Urinary bladder (tissue), 4 donors: ENCODE results near the gene TIGIT. TPM values are rescaled to one million over a fixed set of nuclear protein-coding genes. Genes with fewer than 3 reads are reported as not detected.

Experiments
- DNase-seq: peaks from one replicate; pipeline ENCODE4 v3.0.0-alpha.2; 2015; ENCODE audit errors: extremely low spot score
- H3K27ac ChIP-seq: one replicate; pipeline ENCODE4 v1.5.1; 2013; ENCODE audit warnings: low read depth, mild to moderate bottlenecking, moderate library complexity
- H3K36me3 ChIP-seq: one replicate; pipeline ENCODE4 v1.6.1; 2013; ENCODE audit warnings: mild to moderate bottlenecking, moderate library complexity; ENCODE audit not compliant: insufficient read depth
- H3K4me1 ChIP-seq: one replicate; pipeline ENCODE4 v1.6.1; 2013; ENCODE audit warnings: mild to moderate bottlenecking, moderate library complexity; ENCODE audit not compliant: insufficient read depth
- H3K4me3 ChIP-seq: one replicate; pipeline ENCODE4 v1.5.1; 2013; ENCODE audit warnings: low read depth, low read length
- WGBS: extraction: QIAGEN DNeasy Blood & Tissue Kit; methylation state at CpG from one replicate; pipeline ENCODE4 v1.1.7; 2013; 5-methylcytosine and 5-hydroxymethylcytosine counted together
- polyA plus RNA-seq: library from polyadenylated mRNA; stranded (reverse); fragments of 200-250 nt; gene quantifications from one replicate; pipeline ENCODE4 v1.2.3, GENCODE V29; 2013
- total RNA-seq: library from RNA; depleted of rRNA; stranded (reverse); fragments of >200 nt; gene quantifications from one replicate; pipeline ENCODE4 v1.2.3, GENCODE V29; 2014
- donor health status: healthy with polysubstance abuse.
- donor health status: healthy.

Gene TIGIT
- total and polyA plus RNA-seq, 2 donors: 0.18 to 0.21 TPM

DNA sequence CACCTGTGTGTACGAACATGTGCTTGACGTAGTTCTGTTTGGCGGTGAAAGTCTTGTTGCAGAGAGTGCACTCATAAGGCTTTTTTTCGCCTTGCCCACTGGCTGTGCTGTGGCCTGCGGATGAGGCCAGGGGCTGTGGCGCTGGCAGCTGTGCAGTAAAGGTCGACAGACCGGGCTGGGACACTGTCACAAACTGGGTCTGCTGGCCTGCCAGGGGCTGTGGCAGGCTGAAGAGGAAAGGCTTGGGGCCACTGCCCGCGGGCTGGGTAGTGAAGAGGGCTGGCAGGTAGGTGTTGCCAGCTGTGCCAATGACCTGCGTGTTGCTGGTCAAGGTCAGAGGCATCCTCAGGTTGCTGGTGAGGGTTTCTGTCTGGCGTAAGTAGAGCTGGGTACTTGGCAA, 56.4 kb downstream of the TIGIT start:
- WGBS: 99% methylated on average over 12 of the region's 12 CpGs
- Histone ChIP-seq H3K4me3 (no peak overlapping the region), H3K27ac (no peak overlapping the region), H3K4me1 (no peaks in the 10 kb centered on the region), H3K36me3 (peaks cover 2% of the 10 kb centered on the region)
- DNase-seq: no peak

DNA sequence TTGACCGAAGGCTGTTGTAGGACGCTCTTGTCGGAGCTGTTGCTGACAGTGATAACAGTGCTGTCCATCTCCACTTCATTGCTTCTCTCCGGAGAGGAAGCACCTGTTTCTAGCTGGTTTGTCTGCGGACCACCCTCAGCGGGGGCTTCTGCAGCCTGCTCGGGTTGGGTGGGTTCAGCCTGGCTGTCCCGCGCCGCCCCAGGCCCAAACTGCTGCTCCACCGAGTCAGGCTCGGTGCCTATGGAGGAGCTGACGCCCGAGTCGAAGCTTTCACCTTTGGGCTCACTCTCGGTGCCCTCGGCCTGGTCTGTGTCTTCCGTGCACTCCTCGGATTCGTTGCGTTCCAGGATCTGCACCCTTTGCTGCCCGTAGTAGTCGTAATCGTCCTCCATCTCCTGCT, 56.9 kb downstream of the TIGIT start:
- DNase-seq: no peak
- Histone ChIP-seq H3K36me3 (peaks cover 2% of the 10 kb centered on the region), H3K4me1 (no peaks in the 10 kb centered on the region), H3K27ac (no peak overlapping the region), H3K4me3 (no peak overlapping the region)
- WGBS: 98% methylated on average over 24 of the region's 24 CpGs

DNA sequence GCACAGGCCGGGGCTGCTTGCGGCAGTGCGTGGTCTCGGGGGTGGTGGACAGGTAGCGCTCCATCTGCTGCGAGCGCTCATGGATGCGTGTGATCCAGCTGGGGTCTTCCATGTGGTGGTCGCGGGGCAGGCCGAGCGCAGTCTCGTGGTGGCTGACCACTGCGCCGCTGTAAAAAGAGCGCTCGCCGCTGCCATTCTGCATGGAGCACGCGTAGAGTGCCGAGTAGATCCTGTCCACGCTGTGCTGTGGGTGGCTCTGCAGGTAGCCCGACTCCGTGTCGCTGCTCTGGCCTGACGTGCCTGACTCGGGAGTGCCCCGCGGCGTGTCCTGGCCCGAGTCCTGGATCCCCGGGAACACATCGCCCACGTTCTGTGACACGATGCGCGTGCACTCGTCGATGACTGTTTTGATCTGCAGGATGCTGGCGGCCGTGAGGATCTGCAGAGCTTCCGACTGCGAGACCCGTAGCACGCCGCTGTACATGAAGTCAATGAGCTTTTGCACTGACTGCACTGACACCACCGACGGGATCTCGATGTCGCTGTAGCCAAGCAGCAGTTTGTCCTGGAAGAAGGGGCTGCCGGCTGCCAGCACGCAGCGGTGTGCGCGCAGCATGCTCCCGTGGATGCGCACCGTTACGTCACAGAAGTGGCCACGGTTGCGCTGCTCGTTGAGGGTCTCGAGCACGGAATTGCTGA, 57.4 kb downstream of the TIGIT start:
- Histone ChIP-seq H3K4me1 (no peaks in the 10 kb centered on the region), H3K4me3 (no peak overlapping the region), H3K27ac (no peak overlapping the region), H3K36me3 (peaks cover 2% of the 10 kb centered on the region)
- DNase-seq: no peak
- WGBS: 97% methylated on average over 64 of the region's 64 CpGs

DNA sequence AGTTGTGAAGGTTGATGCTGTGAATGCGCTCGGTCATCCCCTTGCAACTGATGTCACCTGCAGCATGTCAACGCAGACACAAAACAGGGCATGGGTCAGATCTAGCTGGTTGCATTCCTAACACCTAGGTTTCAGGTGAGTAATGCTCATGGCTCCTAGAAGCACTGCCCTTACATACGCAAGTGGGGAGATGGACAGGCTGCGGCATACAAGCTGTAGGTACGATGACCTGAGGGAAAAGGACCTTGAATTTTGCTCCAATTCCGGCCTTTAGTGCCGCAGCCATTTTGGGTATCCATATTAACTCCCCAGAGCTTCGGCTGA, 58.0 kb downstream of the TIGIT start:
- H3K27ac ChIP-seq: no peak overlapping the region
- H3K36me3 ChIP-seq: peaks cover 2% of the 10 kb centered on the region
- whole genome bisulfite sequencing: 98% methylated on average over 9 of the region's 9 CpGs
- no peak overlapping the region for H3K4me3 ChIP-seq
- DNase-seq: no peak
- H3K4me1 ChIP-seq: no peaks in the 10 kb centered on the region

DNA sequence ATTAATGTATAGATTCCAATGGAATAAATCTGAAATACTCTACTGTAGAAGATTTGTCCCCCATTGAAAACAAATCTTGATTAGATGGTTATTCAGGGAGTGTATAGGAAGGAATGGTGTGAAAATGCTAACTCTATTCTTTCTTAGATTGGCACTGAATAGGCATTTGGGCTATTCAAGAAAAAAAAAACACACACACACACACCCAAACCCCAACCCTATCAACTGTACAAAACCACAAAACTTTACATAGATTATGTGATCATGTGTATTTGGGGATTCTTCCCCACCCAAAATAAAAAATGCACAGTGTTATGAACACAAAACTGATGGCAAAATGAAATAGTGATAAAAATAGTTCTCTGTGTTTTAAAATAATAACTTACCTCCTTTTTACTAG, 61.8 kb downstream of the TIGIT start:
- no peak for DNase-seq

DNA sequence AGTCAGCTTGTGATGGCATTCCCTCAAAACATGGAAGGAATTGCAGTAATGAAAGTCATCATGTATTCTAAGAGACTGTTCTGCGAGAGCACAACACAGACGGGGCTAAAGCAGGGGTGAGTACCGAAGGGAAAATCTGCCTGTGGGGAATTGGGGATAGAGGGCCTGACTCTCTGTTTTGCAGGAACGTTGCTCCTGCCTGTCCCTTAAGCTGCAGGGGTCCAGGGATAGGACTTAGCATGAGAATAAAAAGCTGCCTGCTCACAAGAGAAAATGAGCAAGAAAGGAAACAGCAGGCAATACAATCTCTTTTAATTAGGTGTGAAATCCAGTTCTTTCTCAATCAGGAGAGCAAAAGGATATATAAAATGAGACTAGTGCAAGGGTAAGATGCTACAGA, 62.2 kb downstream of the TIGIT start:
- Histone ChIP-seq H3K36me3 (peaks cover 2% of the 10 kb centered on the region), H3K27ac (no peak overlapping the region), H3K4me1 (no peaks in the 10 kb centered on the region), H3K4me3 (no peak overlapping the region)
- no peak for DNase-seq
- WGBS: 67% methylated on average over 4 of the region's 4 CpGs

More for the DNA sequence above, 61.8 kb downstream of the TIGIT start:
- no peak overlapping the region for H3K4me3 ChIP-seq
- no peak overlapping the region for H3K27ac ChIP-seq
- no peaks in the 10 kb centered on the region for H3K4me1 ChIP-seq
- H3K36me3 ChIP-seq: peaks cover 2% of the 10 kb centered on the region

DNA sequence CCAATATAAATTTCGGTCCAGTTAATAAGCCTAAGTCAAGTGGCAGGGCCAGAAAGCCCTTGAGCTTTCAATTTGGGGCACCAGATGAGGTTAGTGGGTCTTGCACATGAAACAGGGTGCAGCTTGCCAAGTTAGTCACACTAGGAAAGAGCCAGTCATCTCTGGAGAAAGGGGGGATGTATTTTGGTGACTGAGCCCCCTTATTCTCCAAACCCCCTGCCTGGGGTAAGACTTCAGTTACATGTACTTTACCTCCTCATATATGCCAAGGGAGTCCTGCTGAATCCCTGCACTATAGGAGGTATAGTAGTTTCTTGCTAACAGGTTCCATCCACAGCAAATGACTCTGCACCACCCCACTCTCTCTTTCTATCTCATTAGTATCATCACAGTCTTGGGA, 62.7 kb downstream of the TIGIT start:
- 79% methylated on average over 1 of the region's 1 CpG for WGBS
- H3K27ac ChIP-seq: no peak overlapping the region

More for the DNA sequence above, 62.7 kb downstream of the TIGIT start:
- no peaks in the 10 kb centered on the region for H3K4me1 ChIP-seq
- DNase-seq: no peak
- peaks cover 2% of the 10 kb centered on the region for H3K36me3 ChIP-seq
- no peak overlapping the region for H3K4me3 ChIP-seq

Other genes with a start within 250 kb of the TIGIT start
- gene CCDC191, start 237.5 kb upstream of the TIGIT start, total RNA-seq: 7.1 TPM
- gene CCDC191, start 237.5 kb upstream of the TIGIT start, polyA plus RNA-seq: 3.1 TPM
- gene QTRT2, start 237.3 kb upstream of the TIGIT start, total RNA-seq: 37.5 TPM
- 9.9 TPM for gene QTRT2, start 237.3 kb upstream of the TIGIT start, polyA plus RNA-seq
- not detected for gene DRD3, start 115.0 kb upstream of the TIGIT start, total RNA-seq
- gene DRD3, start 115.0 kb upstream of the TIGIT start, polyA plus RNA-seq: not detected
- not detected for gene ZNF80, start 56.5 kb upstream of the TIGIT start, total RNA-seq
- 0.04 TPM for gene ZNF80, start 56.5 kb upstream of the TIGIT start, polyA plus RNA-seq